Vagina (tissue), 2 donors: ENCODE results near the gene VPREB3. TPM values are rescaled to one million over a fixed set of nuclear protein-coding genes. Genes with fewer than 3 reads are reported as not detected.

ENCODE experiments used
- DNase-seq, 2 donors: peaks; one replicate each; pipeline ENCODE4 v3.0.0-alpha.2; 2017; ENCODE audit errors: extremely low spot score in 2 of 2
- H3K27ac ChIP-seq: fragments of 200-600 bp; sonication (generic); one replicate; pipeline ENCODE4 v1.5.1; 2019
- H3K27me3 ChIP-seq: fragments of 200-600 bp; sonication (generic); one replicate; pipeline ENCODE4 v1.5.1; 2019
- H3K36me3 ChIP-seq, 2 donors: fragments of 200-600 bp; sonication (generic); one replicate each; pipeline ENCODE4 v1.5.1; 2017 to 2019
- H3K4me1 ChIP-seq: fragments of 200-600 bp; sonication (generic); one replicate; pipeline ENCODE4 v1.5.1; 2019
- H3K4me3 ChIP-seq, 2 donors: fragments of 200-600 bp; sonication (generic); 1 replicate in 1 of 2; 2 replicates in 1 of 2; pipeline ENCODE4 v1.5.1; 2016 to 2019
- H3K9me3 ChIP-seq: fragments of 200-600 bp; sonication (generic); one replicate; pipeline ENCODE4 v1.5.1; 2019
- CTCF ChIP-seq, 3 experiments: fragments of 450-650 bp in 2 of 3; fragments of 200-600 bp in 1 of 3; sonication (generic) in 1 of 3; IDR thresholded peaks; one replicate each; pipeline ENCODE4 v1.5.1; 2017 to 2019; ENCODE audit warnings: antibody characterized with exemption in 3 of 3, mild to moderate bottlenecking in 2 of 3, moderate library complexity in 2 of 3
- POLR2A ChIP-seq, 2 donors: fragments of 450-650 bp; IDR thresholded peaks; one replicate each; pipeline ENCODE4 v1.6.1; 2017; ENCODE audit warnings: antibody characterized with exemption in 2 of 2, mild to moderate bottlenecking in 2 of 2, moderate library complexity in 2 of 2
- POLR2AphosphoS5 ChIP-seq, 2 donors: sonication (generic); formaldehyde crosslinking; IDR thresholded peaks; one replicate each; pipeline ENCODE4 v1.9.0; 2017; ENCODE audit warnings: antibody characterized with exemption in 2 of 2, mild to moderate bottlenecking in 2 of 2, low read depth in 1 of 2; ENCODE audit not compliant: insufficient read depth in 1 of 2
- intact Hi-C: fragments of 100-400 bp; cut with DNase I; formaldehyde crosslinking; loops from one replicate; pipeline ENCODE4 v1.15.1; 2023
- total RNA-seq: library from RNA; depleted of rRNA; stranded (reverse); fragments of >200 nt; gene quantifications from one replicate; pipeline ENCODE4 v1.2.3, GENCODE V29; 2016

Gene VPREB3
- total RNA-seq, 1 donor from 2014 or later, result not detected

DNA sequence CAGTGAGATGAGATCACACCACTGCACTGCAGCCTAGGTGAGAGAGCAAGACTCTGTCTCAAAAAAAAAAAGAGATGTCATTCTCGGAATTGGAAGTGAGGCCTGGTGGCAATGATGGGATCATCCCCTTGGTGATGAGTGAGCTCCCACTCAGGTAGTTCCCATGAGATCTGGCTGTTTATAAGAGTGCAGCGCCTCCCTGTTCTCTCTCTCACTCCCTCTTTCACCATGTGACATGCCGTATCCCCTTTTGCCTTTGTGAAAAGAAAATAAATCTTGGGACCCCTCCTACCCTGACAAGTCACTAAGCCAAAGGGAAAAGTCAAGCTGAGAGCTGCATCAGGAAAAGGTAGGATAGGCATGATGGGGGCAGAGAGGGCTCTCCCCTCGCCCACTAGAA lies 32.1 kb downstream of the VPREB3 start:
- no peaks in the 10 kb centered on the region for H3K9me3 ChIP-seq
- no peaks in the 10 kb centered on the region for H3K36me3 ChIP-seq
- no peak for TF ChIP-seq CTCF (IDR thresholded peaks at IDR 0.05)
- TF ChIP-seq POLR2A (IDR thresholded peaks at IDR 0.05), result no peak
- no peak overlapping the region for H3K4me3 ChIP-seq
- H3K27me3 ChIP-seq, result no peaks in the 10 kb centered on the region
- intact Hi-C loops, result no loop called here
- DNase-seq, result no peak
- H3K27ac ChIP-seq, result no peak overlapping the region
- H3K4me1 ChIP-seq, result peaks cover 5% of the 10 kb centered on the region

DNA sequence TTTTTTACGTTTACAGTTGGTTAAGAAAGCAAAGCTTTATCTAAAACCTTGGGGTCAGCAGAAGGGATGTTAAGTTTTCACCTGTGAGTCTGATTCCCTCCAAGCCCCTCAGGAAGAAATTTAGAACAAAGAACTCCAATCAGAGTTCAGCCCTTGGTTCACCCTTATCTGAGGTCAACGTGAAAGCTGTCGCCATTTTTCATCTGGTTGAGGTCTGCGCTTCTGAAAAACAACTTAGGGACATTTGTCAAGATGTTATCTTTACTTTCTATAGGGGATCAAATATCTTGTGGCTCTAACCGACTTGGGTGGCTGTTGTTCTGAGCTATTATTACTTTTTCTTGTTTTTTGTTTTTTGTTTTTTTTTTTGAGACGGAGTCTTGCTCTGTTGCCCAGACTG lies 33.4 kb downstream of the VPREB3 start:
- DNase-seq, result no peak
- Histone ChIP-seq H3K36me3 (no peaks in the 10 kb centered on the region), H3K27ac (no peak overlapping the region), H3K4me3 (no peak overlapping the region), H3K9me3 (no peaks in the 10 kb centered on the region), H3K4me1 (peaks cover 14% of the 10 kb centered on the region), H3K27me3 (no peaks in the 10 kb centered on the region)
- intact Hi-C loops, result no loop called here
- TF ChIP-seq CTCF (IDR thresholded peaks at IDR 0.05) (no peak), POLR2A (IDR thresholded peaks at IDR 0.05) (no peak)

DNA sequence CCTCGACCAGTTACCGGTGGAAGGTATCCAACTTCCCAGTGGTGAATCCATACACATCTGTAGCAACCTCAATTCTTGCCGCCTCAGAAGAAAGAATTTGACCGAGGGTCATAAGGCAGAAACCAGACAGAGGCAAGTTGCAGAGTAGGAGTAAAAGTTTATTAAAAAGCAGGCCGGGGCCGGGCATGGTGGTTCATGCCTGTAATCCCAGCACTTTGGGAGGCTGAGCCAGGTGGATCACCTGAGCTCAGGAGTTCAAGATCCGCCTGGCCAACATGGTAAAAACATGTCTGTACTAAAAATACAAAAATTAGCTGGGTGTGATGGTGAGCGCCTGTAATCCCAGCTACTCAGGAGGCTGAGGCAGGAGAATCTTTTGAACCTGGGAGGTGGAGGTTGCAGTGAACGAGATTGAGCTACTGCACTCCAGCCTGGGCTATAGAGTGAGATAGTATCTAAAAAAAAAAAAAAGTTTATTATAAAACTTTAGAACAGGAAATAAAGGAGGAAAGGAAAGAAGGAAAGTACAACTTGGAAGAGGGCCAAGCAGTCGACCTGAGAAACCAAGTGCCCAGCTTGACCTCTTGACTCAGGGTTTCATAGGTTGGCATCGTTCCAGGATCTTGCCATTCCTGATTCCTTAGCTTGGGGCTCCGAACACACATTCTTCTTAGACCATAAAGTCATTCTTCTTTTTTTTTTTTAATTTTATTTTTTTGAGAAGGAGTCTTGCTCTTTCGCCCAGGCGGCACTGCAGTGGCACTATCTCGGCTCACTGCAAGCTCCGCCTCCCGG lies 35.7 kb downstream of the VPREB3 start:
- no peaks in the 10 kb centered on the region for H3K9me3 ChIP-seq
- H3K4me1 ChIP-seq, result peaks cover 15% of the 10 kb centered on the region
- H3K4me3 ChIP-seq, result no peak overlapping the region
- no peaks in the 10 kb centered on the region for H3K27me3 ChIP-seq
- peaks cover 0 to 16% of the 10 kb centered on the region in 2 donors for H3K36me3 ChIP-seq
- intact Hi-C loops, result no loop called here
- H3K27ac ChIP-seq, result no peak overlapping the region
- DNase-seq, result no peak
- no peak for TF ChIP-seq CTCF (IDR thresholded peaks at IDR 0.05)
- TF ChIP-seq POLR2AphosphoS5 (IDR thresholded peaks at IDR 0.05; ENCODE audit: insufficient read depth in 1 of 2, low read depth in 1 of 2), result no peak
- no peak for TF ChIP-seq POLR2A (IDR thresholded peaks at IDR 0.05)

DNA sequence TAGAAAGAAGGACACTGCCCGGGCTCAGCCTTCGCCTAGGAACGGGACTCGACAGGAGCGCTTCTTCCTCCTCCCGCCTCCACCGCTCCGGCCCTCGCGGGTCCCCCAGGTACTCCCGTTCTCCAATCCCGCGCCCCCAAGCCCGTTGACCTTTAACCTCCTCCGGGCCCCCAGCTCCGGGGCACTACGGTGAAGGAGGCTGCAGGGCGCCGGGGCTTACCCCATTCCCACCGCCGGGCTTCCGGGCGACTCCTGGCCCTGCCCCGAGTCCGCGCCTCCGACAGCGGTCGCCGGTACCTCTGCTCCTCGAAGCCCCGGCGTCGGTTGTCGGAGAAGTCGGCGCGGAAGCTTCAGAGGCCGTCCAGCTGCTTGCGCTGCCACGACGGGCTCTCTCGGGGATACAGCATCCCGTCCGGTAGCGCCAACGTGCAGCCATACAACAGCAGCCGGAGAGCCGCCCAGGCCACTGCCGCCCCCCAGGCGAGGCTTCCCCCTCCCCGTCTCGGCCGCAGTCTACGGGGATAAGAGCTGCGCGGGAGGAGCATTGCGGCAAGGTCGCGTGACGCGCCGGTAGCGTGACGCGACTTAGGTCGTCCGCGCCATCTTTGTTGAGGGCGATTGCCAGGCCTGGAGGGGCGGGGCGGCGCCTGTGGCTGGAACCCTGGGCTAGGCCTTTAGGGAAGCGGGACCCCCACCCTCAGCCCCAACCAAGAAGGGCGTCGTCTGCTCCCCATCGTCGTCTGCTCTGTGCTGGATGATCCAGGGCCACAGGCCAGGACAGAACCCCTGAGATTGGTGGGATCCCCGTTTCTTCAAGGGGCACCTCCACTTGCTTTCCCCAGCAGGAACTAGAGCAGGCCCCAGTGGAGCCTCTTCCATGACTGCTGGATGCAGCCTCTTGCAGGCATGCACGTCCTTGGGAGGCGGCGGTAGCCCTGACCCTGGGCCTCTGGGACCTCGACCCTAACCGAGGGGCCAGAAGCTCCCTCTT lies 37.1 kb downstream of the VPREB3 start:
- peak overlapping the region; percentile 70 for H3K27ac ChIP-seq
- DNase-seq, result no peak
- no peaks in the 10 kb centered on the region for H3K27me3 ChIP-seq
- peaks cover 15% of the 10 kb centered on the region for H3K4me1 ChIP-seq
- peaks cover 0 to 23% of the 10 kb centered on the region in 2 donors for H3K36me3 ChIP-seq
- peak overlapping the region; percentile 77 to 95 for H3K4me3 ChIP-seq
- intact Hi-C loops, result no loop called here
- no peaks in the 10 kb centered on the region for H3K9me3 ChIP-seq
- TF ChIP-seq CTCF (IDR thresholded peaks at IDR 0.05), result no peak
- TF ChIP-seq POLR2A (IDR thresholded peaks at IDR 0.05), result peak in 1 of 2 donors; percentile 57
- TF ChIP-seq POLR2AphosphoS5 (IDR thresholded peaks at IDR 0.05; ENCODE audit: insufficient read depth in 1 of 2, low read depth in 1 of 2), result peak; percentile 92
